DOHH2 (cell line): ENCODE data around the gene NEXMIF.
"Not testable (repeated sequence)": the region's sequence is repeated elsewhere in the genome, so short reads cannot be mapped to it uniquely, and the experiment has no call there.

Source experiments
- H3F3A ChIP-seq: fragments of 200-600 bp; sonication (generic), shearing (Covaris generic); 2 replicates; pipeline ENCODE4 v1.6.0; 2016; ENCODE audit warnings: antibody characterized with exemption, mild to moderate bottlenecking; ENCODE audit not compliant: control insufficient read depth, insufficient read depth
- H3K27ac ChIP-seq: fragments of 200-600 bp; sonication (generic); 2 replicates; pipeline ENCODE4 v1.5.1; 2014; ENCODE audit warnings: low read depth, mild to moderate bottlenecking, low read length, moderate library complexity
- H3K27me3 ChIP-seq: fragments of 200-600 bp; sonication (generic); 2 replicates; pipeline ENCODE4 v1.6.1; 2014; ENCODE audit warnings: mild to moderate bottlenecking, low read length, mixed read lengths; ENCODE audit not compliant: control insufficient read depth
- H3K36me3 ChIP-seq: fragments of 200-600 bp; sonication (generic); 2 replicates; pipeline ENCODE4 v1.6.1; 2014; ENCODE audit warnings: mild to moderate bottlenecking, low read length, moderate library complexity, mixed read lengths; ENCODE audit not compliant: control insufficient read depth
- H3K4me1 ChIP-seq: fragments of 200-600 bp; sonication (generic); 2 replicates; pipeline ENCODE4 v1.6.1; 2014; ENCODE audit warnings: mild to moderate bottlenecking, low read length, mixed read lengths; ENCODE audit not compliant: control insufficient read depth
- H3K4me2 ChIP-seq: fragments of 200-600 bp; sonication (generic); 2 replicates; pipeline ENCODE4 v1.6.0; 2014; ENCODE audit warnings: mild to moderate bottlenecking, low read length, moderate library complexity
- H3K4me3 ChIP-seq: fragments of 200-600 bp; sonication (generic); 2 replicates; pipeline ENCODE4 v1.5.1; 2014; ENCODE audit warnings: mild to moderate bottlenecking, low read length, mixed read lengths
- H3K79me2 ChIP-seq: fragments of 200-600 bp; sonication (generic); 2 replicates; pipeline ENCODE4 v1.6.1; 2014; ENCODE audit warnings: mild to moderate bottlenecking, low read length, mixed read lengths; ENCODE audit not compliant: control insufficient read depth
- H3K9me2 ChIP-seq: fragments of 200-600 bp; sonication (generic); replicated peaks from 2 replicates; pipeline ENCODE4 v1.6.1; 2014; ENCODE audit warnings: mild to moderate bottlenecking, low read length, mixed read lengths; ENCODE audit not compliant: control insufficient read depth
- H3K9me3 ChIP-seq: fragments of 200-600 bp; sonication (generic); 2 replicates; pipeline ENCODE4 v1.6.1; 2014; ENCODE audit warnings: antibody characterized with exemption, low read length, mixed read lengths; ENCODE audit not compliant: control insufficient read depth, insufficient read depth
- H4K20me1 ChIP-seq: fragments of 200-600 bp; sonication (generic); 2 replicates; pipeline ENCODE4 v1.6.0; 2014; ENCODE audit warnings: low read depth, mild to moderate bottlenecking, antibody characterized with exemption, low read length, moderate library complexity; ENCODE audit not compliant: control insufficient read depth, insufficient read depth
- EZH2phosphoT487 ChIP-seq: fragments of 200-600 bp; sonication (generic); IDR thresholded peaks from 2 replicates; pipeline ENCODE4 v1.6.1; 2017; ENCODE audit warnings: borderline replicate concordance, mild to moderate bottlenecking, antibody characterized with exemption, low read length, moderate library complexity, mixed read lengths
- TF ChIP-seq, protein P1 (sequence below): fragments of 200-600 bp; sonication (generic); IDR thresholded peaks from one replicate; pipeline ENCODE4 v1.5.1; 2014; ENCODE audit warnings: antibody characterized with exemption, mild to moderate bottlenecking, low read depth, low read length; ENCODE audit not compliant: poor library complexity, severe bottlenecking

The NEXMIF gene

DNA sequence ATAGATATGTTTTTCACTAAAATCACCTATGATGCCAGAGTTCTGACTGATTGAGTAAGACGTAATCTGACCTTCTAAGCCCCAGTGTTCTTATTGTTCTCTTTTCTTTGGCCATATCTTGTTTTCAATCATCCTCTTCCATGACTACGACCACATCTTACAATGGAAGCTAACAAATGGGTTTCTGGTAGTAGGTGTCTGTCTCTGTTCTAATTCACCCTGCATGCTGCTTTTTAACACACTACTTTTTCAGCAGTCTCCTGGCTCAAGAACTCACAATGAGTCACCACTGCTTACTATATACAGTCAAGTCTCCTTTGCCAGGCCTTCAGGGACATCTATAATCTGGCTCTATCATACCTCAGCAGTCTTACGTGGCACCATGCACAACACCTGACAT lies 146.1 kb downstream of the NEXMIF start:
- Histone ChIP-seq H3K36me3 (no peaks in the 10 kb centered on the region), H3K4me3 (no peak overlapping the region), H3K27me3 (no peaks in the 10 kb centered on the region)

DNA sequence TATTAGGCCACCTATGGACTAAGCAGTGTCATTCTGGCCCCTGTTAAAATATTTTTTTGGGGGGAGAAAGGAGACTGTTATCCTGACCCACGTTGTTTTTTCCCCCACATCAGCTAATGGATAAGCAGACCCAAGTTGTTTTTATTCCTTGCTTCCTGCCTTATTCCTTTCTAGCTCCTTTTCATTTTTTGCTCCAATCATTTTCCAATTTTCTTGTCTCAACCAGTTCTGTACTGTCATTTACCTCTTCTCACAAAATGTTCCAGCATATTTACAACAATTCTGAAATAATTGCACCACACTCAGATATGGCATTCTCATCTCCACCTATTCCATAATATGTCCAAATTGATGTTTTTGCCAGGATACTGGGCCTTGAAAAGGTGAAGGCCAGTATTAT lies 150.3 kb downstream of the NEXMIF start:
- Histone ChIP-seq H3K27me3 (no peaks in the 10 kb centered on the region), H3K79me2 (no peaks in the 10 kb centered on the region), H3K4me1 (no peaks in the 10 kb centered on the region), H3F3A (no peaks in the 10 kb centered on the region), H3K9me2 (no peaks in the 10 kb centered on the region), H3K27ac (no peak overlapping the region), H4K20me1 (no peaks in the 10 kb centered on the region), H3K9me3 (no peaks in the 10 kb centered on the region), H3K4me3 (no peak overlapping the region), H3K4me2 (no peak overlapping the region), H3K36me3 (no peaks in the 10 kb centered on the region)
- TF ChIP-seq, protein P1, sequence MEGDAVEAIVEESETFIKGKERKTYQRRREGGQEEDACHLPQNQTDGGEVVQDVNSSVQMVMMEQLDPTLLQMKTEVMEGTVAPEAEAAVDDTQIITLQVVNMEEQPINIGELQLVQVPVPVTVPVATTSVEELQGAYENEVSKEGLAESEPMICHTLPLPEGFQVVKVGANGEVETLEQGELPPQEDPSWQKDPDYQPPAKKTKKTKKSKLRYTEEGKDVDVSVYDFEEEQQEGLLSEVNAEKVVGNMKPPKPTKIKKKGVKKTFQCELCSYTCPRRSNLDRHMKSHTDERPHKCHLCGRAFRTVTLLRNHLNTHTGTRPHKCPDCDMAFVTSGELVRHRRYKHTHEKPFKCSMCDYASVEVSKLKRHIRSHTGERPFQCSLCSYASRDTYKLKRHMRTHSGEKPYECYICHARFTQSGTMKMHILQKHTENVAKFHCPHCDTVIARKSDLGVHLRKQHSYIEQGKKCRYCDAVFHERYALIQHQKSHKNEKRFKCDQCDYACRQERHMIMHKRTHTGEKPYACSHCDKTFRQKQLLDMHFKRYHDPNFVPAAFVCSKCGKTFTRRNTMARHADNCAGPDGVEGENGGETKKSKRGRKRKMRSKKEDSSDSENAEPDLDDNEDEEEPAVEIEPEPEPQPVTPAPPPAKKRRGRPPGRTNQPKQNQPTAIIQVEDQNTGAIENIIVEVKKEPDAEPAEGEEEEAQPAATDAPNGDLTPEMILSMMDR: no peak
- TF ChIP-seq EZH2phosphoT487: no peak

More for the DNA sequence above, 146.1 kb downstream of the NEXMIF start:
- no peaks in the 10 kb centered on the region for H3K79me2 ChIP-seq
- no peak overlapping the region for H3K4me2 ChIP-seq
- no peaks in the 10 kb centered on the region for H3K9me2 ChIP-seq
- H3F3A ChIP-seq: no peaks in the 10 kb centered on the region
- H3K9me3 ChIP-seq: no peaks in the 10 kb centered on the region
- no peaks in the 10 kb centered on the region for H3K4me1 ChIP-seq
- TF ChIP-seq EZH2phosphoT487: no peak
- TF ChIP-seq, protein P1: no peak
- H3K27ac ChIP-seq: no peak overlapping the region
- no peaks in the 10 kb centered on the region for H4K20me1 ChIP-seq

DNA sequence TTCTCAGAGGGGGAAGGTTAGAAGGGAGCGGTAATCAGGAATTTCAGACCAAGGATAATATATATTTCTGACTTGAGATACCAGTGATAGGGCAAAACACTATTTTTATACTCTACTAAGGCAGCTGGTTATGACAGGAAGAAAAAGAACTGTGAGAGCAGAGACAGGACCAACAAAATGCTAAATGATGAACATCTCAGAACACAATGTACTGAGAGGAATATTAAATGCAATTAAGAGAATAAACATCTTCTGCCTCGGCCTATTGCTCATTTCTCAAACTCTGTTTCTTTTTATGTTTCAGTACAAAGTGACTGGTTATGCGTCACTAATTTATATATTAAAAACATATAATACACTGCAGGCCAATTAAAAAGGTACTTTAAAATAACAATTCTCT lies 188.8 kb downstream of the NEXMIF start:
- Histone ChIP-seq H3K9me3 (no peaks in the 10 kb centered on the region), H3K27me3 (no peaks in the 10 kb centered on the region), H3K4me1 (no peaks in the 10 kb centered on the region), H3K27ac (no peak overlapping the region), H3K36me3 (no peaks in the 10 kb centered on the region), H3K4me3 (no peak overlapping the region), H3F3A (no peaks in the 10 kb centered on the region), H3K9me2 (no peaks in the 10 kb centered on the region), H3K4me2 (no peak overlapping the region), H4K20me1 (no peaks in the 10 kb centered on the region), H3K79me2 (no peaks in the 10 kb centered on the region)
- TF ChIP-seq EZH2phosphoT487: no peak
- TF ChIP-seq, protein P1: no peak

DNA sequence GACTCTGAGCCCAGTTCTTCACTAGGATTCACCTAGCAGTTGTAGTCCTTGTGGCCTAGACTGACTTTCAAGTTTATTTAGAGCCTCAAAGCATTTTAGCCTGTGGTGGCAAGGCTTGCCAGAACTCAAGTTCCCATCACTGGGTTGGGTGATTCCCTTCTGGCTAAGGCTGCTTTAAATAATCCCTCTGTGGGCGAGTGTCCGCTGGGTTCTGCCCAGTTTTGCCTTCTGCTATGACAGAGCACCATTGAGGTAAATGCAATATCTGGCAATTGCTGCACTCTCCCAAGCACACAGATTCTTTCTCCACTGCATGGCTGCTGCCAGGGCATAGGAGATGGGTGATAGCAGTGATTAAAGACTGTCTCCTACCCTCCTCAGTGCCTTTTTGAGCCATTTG lies 220.0 kb downstream of the NEXMIF start:
- no peaks in the 10 kb centered on the region for H3K9me2 ChIP-seq
- no peaks in the 10 kb centered on the region for H3K36me3 ChIP-seq
- no peak overlapping the region for H3K4me2 ChIP-seq
- no peaks in the 10 kb centered on the region for H4K20me1 ChIP-seq
- TF ChIP-seq, protein P1: no peak
- no peak for TF ChIP-seq EZH2phosphoT487
- no peaks in the 10 kb centered on the region for H3K27me3 ChIP-seq
- H3F3A ChIP-seq: no peaks in the 10 kb centered on the region
- no peaks in the 10 kb centered on the region for H3K9me3 ChIP-seq
- H3K4me1 ChIP-seq: no peaks in the 10 kb centered on the region
- H3K4me3 ChIP-seq: no peak overlapping the region
- H3K27ac ChIP-seq: no peak overlapping the region
- H3K79me2 ChIP-seq: no peaks in the 10 kb centered on the region

DNA sequence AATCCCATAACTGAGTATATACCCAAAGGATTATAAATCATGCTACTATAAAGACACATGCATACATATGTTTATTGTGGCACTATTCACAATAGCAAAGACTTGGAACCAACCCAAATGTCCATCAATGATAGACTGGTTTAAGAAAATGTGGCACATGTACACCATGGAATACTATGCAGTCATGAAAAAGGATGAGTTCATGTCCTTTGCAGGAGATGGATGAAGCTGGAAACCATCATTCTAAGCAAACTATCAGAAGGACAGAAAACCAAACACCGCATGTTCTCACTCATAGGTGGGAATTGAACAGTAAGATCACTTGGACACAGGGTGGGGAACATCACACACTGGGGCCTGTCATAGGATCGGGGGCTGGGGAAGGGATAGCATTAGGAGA lies 223.9 kb downstream of the NEXMIF start:
- H3K36me3 ChIP-seq, H3F3A ChIP-seq, H3K9me2 ChIP-seq, H4K20me1 ChIP-seq, H3K79me2 ChIP-seq, H3K9me3 ChIP-seq, H3K27me3 ChIP-seq, H3K4me3 ChIP-seq, H3K4me1 ChIP-seq, H3K27ac ChIP-seq, H3K4me2 ChIP-seq: not testable (repeated sequence)
